ENCODE data around the gene JMJD8.
"Not testable (repeated sequence)": the region's sequence is repeated elsewhere in the genome, so short reads cannot be mapped to it uniquely, and the experiment has no call there.

JMJD8 gene

GRCh38 chr16:722835-723633 lies 38.9 kb upstream of the JMJD8 start:
- in situ Hi-C loops (cut with MboI; ENCODE audit: low sequenced_read_pairs): no loop called here

GRCh38 chr16:721765-722540 lies 37.8 kb upstream of the JMJD8 start:
- in situ Hi-C loops (cut with MboI; ENCODE audit: low sequenced_read_pairs): no loop called here

- in situ Hi-C loops (cut with MboI; ENCODE audit: low sequenced_read_pairs): no loop called here
These were observed 37.0 kb upstream of the JMJD8 start, which contains the start of gene ANTKMT for GRCh38 chr16:720990-721764. TSS of gene ANTKMT (plus strand) at chr16:721146. CDS start at chr16:721275, 129 bp downstream.

GRCh38 chr16:720447-720989 lies 36.4 kb upstream of the JMJD8 start:
- in situ Hi-C loops (cut with MboI; ENCODE audit: low sequenced_read_pairs): no loop called here

GRCh38 chr16:719815-720446 lies 35.8 kb upstream of the JMJD8 start:
- in situ Hi-C loops (cut with MboI; ENCODE audit: low sequenced_read_pairs): no loop called here

- in situ Hi-C loops (cut with MboI; ENCODE audit: low sequenced_read_pairs): no loop called here
These were observed 34.8 kb upstream of the JMJD8 start for GRCh38 chr16:718922-719321.

- in situ Hi-C loops (cut with MboI; ENCODE audit: low sequenced_read_pairs): no loop called here
These were observed 34.3 kb upstream of the JMJD8 start for GRCh38 chr16:718389-718788.

GRCh38 chr16:717450-718245 lies 33.5 kb upstream of the JMJD8 start:
- in situ Hi-C loops (cut with MboI; ENCODE audit: low sequenced_read_pairs): no loop called here

- in situ Hi-C loops (cut with MboI; ENCODE audit: low sequenced_read_pairs): no loop called here
These were observed 32.7 kb upstream of the JMJD8 start for GRCh38 chr16:716768-717325.

- in situ Hi-C loops (cut with MboI; ENCODE audit: low sequenced_read_pairs): no loop called here
These were observed 32.0 kb upstream of the JMJD8 start for GRCh38 chr16:716200-716568.

GRCh38 chr16:715477-716199 lies 31.5 kb upstream of the JMJD8 start:
- in situ Hi-C loops (cut with MboI; ENCODE audit: low sequenced_read_pairs): no loop called here

GRCh38 chr16:714558-715476 lies 30.7 kb upstream of the JMJD8 start, which contains the start of gene METRN:
TSS of gene METRN (plus strand) at chr16:715118. CDS start at chr16:715290, 172 bp downstream.
- in situ Hi-C loops (cut with MboI; ENCODE audit: low sequenced_read_pairs): no loop called here

GRCh38 chr16:714079-714478 lies 29.9 kb upstream of the JMJD8 start:
- in situ Hi-C loops (cut with MboI; ENCODE audit: low sequenced_read_pairs): no loop called here

GRCh38 chr16:712740-713250 lies 28.7 kb upstream of the JMJD8 start:
- in situ Hi-C loops (cut with MboI; ENCODE audit: low sequenced_read_pairs): not testable (repeated sequence)

- in situ Hi-C loops (cut with MboI; ENCODE audit: low sequenced_read_pairs): no loop called here
These were observed 27.6 kb upstream of the JMJD8 start for GRCh38 chr16:711548-712320.

GRCh38 chr16:711084-711483 lies 26.9 kb upstream of the JMJD8 start:
- in situ Hi-C loops (cut with MboI; ENCODE audit: low sequenced_read_pairs): no loop called here

Measured in hTERT RPE-1 (cell line).